WTC11 (cell line): Measurements from ENCODE around the gene KPTN. TPM values are rescaled to one million over a fixed set of nuclear protein-coding genes. Genes with fewer than 3 reads are reported as not detected.

ENCODE experiments used
- ATAC-seq: fragments of 200-7000 bp; cut with Tn5 transposase; 2 replicates; pipeline ENCODE4 v1.10.0; 2021; ENCODE audit warnings: mild to moderate bottlenecking, moderate library complexity
- CTCF ChIA-PET: fragments of 300-600 bp; sonication (Branson Sonifier 250); formaldehyde crosslinking; loops from one replicate; lab custom pipeline; 2021; ENCODE audit warnings: antibody characterized with exemption; lab: Charles Lee
- POLR2A ChIA-PET: fragments of 350-600 bp; sonication (Branson Sonifier 250); formaldehyde crosslinking; loops from one replicate; lab custom pipeline; 2021; ENCODE audit warnings: antibody characterized with exemption; lab: Charles Lee
- DNase-seq: peaks from one replicate; pipeline ENCODE4 v3.0.0; 2021; ENCODE audit warnings: low spot score
- H3K27ac Mint-ChIP-seq: 2 replicates; pipeline ENCODE4 v1.8.0; 2021; ENCODE audit warnings: mixed read lengths
- H3K27me3 Mint-ChIP-seq: 2 replicates; pipeline ENCODE4 v1.8.0; 2021; ENCODE audit warnings: low read depth, mild to moderate bottlenecking, moderate library complexity, mixed read lengths
- H3K36me3 Mint-ChIP-seq: 2 replicates; pipeline ENCODE4 v1.8.0; 2021; ENCODE audit warnings: mixed read lengths
- H3K4me1 Mint-ChIP-seq: 2 replicates; pipeline ENCODE4 v1.8.0; 2022; ENCODE audit warnings: mixed read lengths
- H3K4me3 Mint-ChIP-seq: 2 replicates; pipeline ENCODE4 v1.8.0; 2021; ENCODE audit warnings: mild to moderate bottlenecking, moderate library complexity, mixed read lengths
- H3K9me3 Mint-ChIP-seq: 2 replicates; pipeline ENCODE4 v1.8.0; 2021; ENCODE audit warnings: mixed read lengths
- AR ChIP-seq: fragments of 250-450 bp; sonication (Bioruptor Pico); IDR thresholded peaks from 2 replicates; pipeline ENCODE4 v1.9.0; 2021; ENCODE audit warnings: mild to moderate bottlenecking
- ATF6 ChIP-seq: sonication (generic); formaldehyde crosslinking; IDR thresholded peaks from 2 replicates; pipeline ENCODE4 v1.8.1; 2023; ENCODE audit warnings: mild to moderate bottlenecking, missing genetic modification reagents
- CREB1 ChIP-seq: sonication (generic); formaldehyde crosslinking; IDR thresholded peaks from 2 replicates; pipeline ENCODE4 v1.8.0; 2023; ENCODE audit warnings: mild to moderate bottlenecking, missing genetic modification reagents
- EMX1 ChIP-seq: fragments of 250-450 bp; sonication (Bioruptor Pico); IDR thresholded peaks from 2 replicates; pipeline ENCODE4 v1.8.0; 2021; ENCODE audit warnings: mild to moderate bottlenecking
- FOXP1 ChIP-seq: sonication (generic); formaldehyde crosslinking; IDR thresholded peaks from 2 replicates; pipeline ENCODE4 v1.8.0; 2022; ENCODE audit warnings: missing genetic modification reagents, mild to moderate bottlenecking, moderate library complexity, borderline replicate concordance
- KAT7 ChIP-seq: sonication (generic); formaldehyde crosslinking; IDR thresholded peaks from 2 replicates; pipeline ENCODE4 v1.8.1; 2023; ENCODE audit warnings: missing genetic modification reagents, mild to moderate bottlenecking, borderline replicate concordance
- NR1H2 ChIP-seq: sonication (generic); formaldehyde crosslinking; IDR thresholded peaks from 2 replicates; pipeline ENCODE4 v1.9.0; 2021; ENCODE audit warnings: mild to moderate bottlenecking, moderate library complexity, missing genetic modification reagents
- NR3C1 ChIP-seq: sonication (generic); formaldehyde crosslinking; conservative IDR thresholded peaks from 2 replicates; pipeline ENCODE4 v1.8.1; 2023; ENCODE audit warnings: low read depth, mild to moderate bottlenecking, missing genetic modification reagents
- SMAD4 ChIP-seq: sonication (generic); formaldehyde crosslinking; IDR thresholded peaks from 2 replicates; pipeline ENCODE4 v1.8.0; 2022; ENCODE audit warnings: mild to moderate bottlenecking, missing genetic modification reagents
- SP1 ChIP-seq: sonication (generic); formaldehyde crosslinking; conservative IDR thresholded peaks from 2 replicates; pipeline ENCODE4 v1.8.1; 2022; ENCODE audit warnings: missing genetic modification reagents
- TCF7 ChIP-seq: sonication (generic); formaldehyde crosslinking; IDR thresholded peaks from 2 replicates; pipeline ENCODE4 v1.8.0; 2022; ENCODE audit warnings: mild to moderate bottlenecking, low read depth, missing genetic modification reagents, moderate library complexity
- USF1 ChIP-seq: sonication (generic); formaldehyde crosslinking; IDR thresholded peaks from 2 replicates; pipeline ENCODE4 v1.8.0; 2022; ENCODE audit warnings: mild to moderate bottlenecking, missing genetic modification reagents
- ZBTB43 ChIP-seq: sonication (generic); formaldehyde crosslinking; IDR thresholded peaks from 2 replicates; pipeline ENCODE4 v1.8.1; 2023; ENCODE audit warnings: mild to moderate bottlenecking, missing genetic modification reagents
- ZNF138 ChIP-seq: sonication (generic); formaldehyde crosslinking; conservative IDR thresholded peaks from 2 replicates; pipeline ENCODE4 v1.8.1; 2022; ENCODE audit warnings: mild to moderate bottlenecking, moderate library complexity, missing genetic modification reagents
- ZNF232 ChIP-seq: sonication (generic); formaldehyde crosslinking; IDR thresholded peaks from 2 replicates; pipeline ENCODE4 v1.8.0; 2022; ENCODE audit warnings: mild to moderate bottlenecking, missing genetic modification reagents
- ZNF317 ChIP-seq: sonication (generic); formaldehyde crosslinking; IDR thresholded peaks from 2 replicates; pipeline ENCODE4 v1.8.1; 2023; ENCODE audit warnings: low read depth, mild to moderate bottlenecking, moderate library complexity, missing genetic modification reagents, borderline replicate concordance
- total RNA-seq: library from RNA; stranded (reverse); gene quantifications from 3 replicates; pipeline ENCODE4 v1.2.3, GENCODE V29; 2021

KPTN gene
- total RNA-seq, 1 experiment from 2014 or later = 24.5 TPM

- TF ChIP-seq TCF7 (CRISPR knock-in tag) = no peak
Observed at GRCh38 chr19:47459477-47459876, 24.5 kb downstream of the KPTN start (continued).

- Mint-ChIP-seq H3K9me3 (0 out of 2 replicates have a peak, but pooled peaks cover 3% of the 10 kb centered on the region), H3K27ac (no peak overlapping the region), H3K36me3 (peaks cover 4% of the 10 kb centered on the region; the same call in 1 of the 2 replicates), H3K27me3 (peaks cover 21% of the 10 kb centered on the region), H3K4me3 (no peak overlapping the region), H3K4me1 (peaks cover 3% of the 10 kb centered on the region; the same call in 1 of the 2 replicates)
- POLR2A ChIA-PET = no interaction called here
- TF ChIP-seq SP1 (CRISPR knock-in tag) (no peak), ZNF138 (no peak), CREB1 (CRISPR knock-in tag) (no peak), EMX1 (CRISPR knock-in tag) (no peak), FOXP1 (no peak), USF1 (no peak), ZBTB43 (no peak), NR1H2 (CRISPR knock-in tag) (no peak), ZNF317 (CRISPR knock-in tag) (no peak), AR (CRISPR knock-in tag) (no peak), NR3C1 (CRISPR knock-in tag) (no peak), ZNF232 (CRISPR knock-in tag) (no peak), ATF6 (no peak), SMAD4 (no peak)
- CTCF ChIA-PET = no interaction called here
- no peak for DNase-seq
- ATAC-seq = no peak
Observed at GRCh38 chr19:47458672-47459071, 25.3 kb downstream of the KPTN start.

GRCh38 chr19:47456721-47457474 lies 27.1 kb downstream of the KPTN start:
- Mint-ChIP-seq H3K9me3 (0 out of 2 replicates have a peak, but pooled peaks cover 3% of the 10 kb centered on the region), H3K4me1 (peaks cover 3% of the 10 kb centered on the region; the same call in 1 of the 2 replicates), H3K27ac (no peak overlapping the region), H3K27me3 (peaks cover 21% of the 10 kb centered on the region), H3K36me3 (peaks cover 4% of the 10 kb centered on the region; the same call in 1 of the 2 replicates), H3K4me3 (no peak overlapping the region)
- ChIA-PET POLR2A (interaction anchor here (0.7 kb wide), 1 partner anchor 10 kb away, joined by 3 read pairs; no protein-coding TSS in a partner anchor), CTCF (interaction anchor here (0.6 to 1.4 kb wide), 6 partner anchors 11 to 412 kb away, joined by 3 to 5 read pairs (median 4); partner anchors contain the start of gene EHD2)
- ATAC-seq (no peak), DNase-seq (no peak)
- TF ChIP-seq KAT7 (CRISPR knock-in tag) (0 out of 2 replicates have a peak, but pooled peaks have one; percentile 17), ZNF138 (no peak)
